Endothelial cell of umbilical vein (primary cell): ENCODE measurements around the gene NDUFA12. TPM values are rescaled to one million over a fixed set of nuclear protein-coding genes. Genes with fewer than 3 reads are reported as not detected.

Source experiments
- BruUV-seq: library from RNA; stranded (reverse); fragments of 400-500 nt; replicated peaks from 2 replicates; lab custom pipeline; 2021; lab: Mats Ljungman, UMichigan
- CTCF ChIA-PET: fragments of 300-600, 350-600 bp; sonication (Branson Sonifier 250); formaldehyde crosslinking; loops from one replicate; lab custom pipeline; 2021; ENCODE audit warnings: antibody characterized with exemption, inconsistent platforms; lab: Charles Lee
- POLR2A ChIA-PET: fragments of 300-600, 350-600 bp; sonication (Branson Sonifier 250); formaldehyde crosslinking; loops from one replicate; lab custom pipeline; 2021; ENCODE audit warnings: antibody characterized with exemption, inconsistent platforms; lab: Charles Lee
- DNase-seq: peaks from one replicate; pipeline ENCODE4 v3.0.0-alpha.2; 2011; ENCODE audit warnings: low read depth, low spot score
- FAIRE-seq: peaks from 2 replicates; lab custom pipeline; 2011; peaks lifted over from hg19 to GRCh38; lab: Jason Lieb, UNC
- H2AFZ ChIP-seq: 2 replicates; pipeline ENCODE4 v1.6.0; 2012; ENCODE audit warnings: low read depth, low read length, control low read depth, inconsistent platforms
- H3K27ac ChIP-seq: 2 replicates; pipeline ENCODE4 v1.5.1; 2011; ENCODE audit warnings: low read depth, mild to moderate bottlenecking, control low read depth, low read length, moderate library complexity; ENCODE audit not compliant: insufficient read depth
- H3K27me3 ChIP-seq, 2 experiments: 2 replicates each; pipeline versions ENCODE4 v1.6.0 to v1.6.1; 2011; ENCODE audit warnings: low read length in 2 of 2, mixed read lengths in 1 of 2; ENCODE audit not compliant: control insufficient read depth in 2 of 2, insufficient read depth in 2 of 2
- H3K36me3 ChIP-seq, 2 experiments: 2 replicates in 1 of 2; 3 replicates in 1 of 2; pipeline ENCODE4 v1.5.1; 2011; ENCODE audit warnings: low read length in 2 of 2, mild to moderate bottlenecking in 1 of 2, moderate library complexity in 1 of 2; ENCODE audit not compliant: control insufficient read depth in 2 of 2, insufficient read depth in 2 of 2; ENCODE audit errors: extremely low read depth in 1 of 2
- H3K4me1 ChIP-seq: 3 replicates; pipeline ENCODE4 v1.5.1; 2011; ENCODE audit warnings: mild to moderate bottlenecking, low read length; ENCODE audit not compliant: control insufficient read depth, insufficient read depth; ENCODE audit errors: extremely low read depth
- H3K4me2 ChIP-seq: 2 replicates; pipeline ENCODE4 v1.6.1; 2011; ENCODE audit warnings: low read length, control low read depth, mixed read lengths; ENCODE audit not compliant: insufficient read depth
- H3K4me3 ChIP-seq, 3 experiments: fragments of 200-600 bp in 1 of 3; sonication (generic), shearing (Covaris generic) in 1 of 3; replicated peaks in 1 of 3; 2 replicates each; pipeline ENCODE4 v1.5.1; 2011 to 2016; ENCODE audit warnings: control low read depth in 3 of 3, low read length in 3 of 3, mild to moderate bottlenecking in 2 of 3, inconsistent platforms in 1 of 3, low read depth in 1 of 3, moderate library complexity in 1 of 3; ENCODE audit not compliant: insufficient read depth in 1 of 3
- H3K79me2 ChIP-seq: 2 replicates; pipeline ENCODE4 v1.6.0; 2012; ENCODE audit warnings: low read length, inconsistent platforms; ENCODE audit not compliant: control insufficient read depth, insufficient read depth
- H3K9ac ChIP-seq: replicated peaks from 2 replicates; pipeline ENCODE3; 2011; ENCODE audit warnings: low read length, control low read depth; ENCODE audit not compliant: insufficient read depth; ENCODE audit errors: extremely low read depth
- H3K9me1 ChIP-seq: replicated peaks from 3 replicates; pipeline ENCODE4 v1.6.0; 2011; ENCODE audit warnings: mild to moderate bottlenecking, low read length; ENCODE audit not compliant: control insufficient read depth, insufficient read depth; ENCODE audit errors: extremely low read depth
- H3K9me3 ChIP-seq: replicated peaks from 2 replicates; pipeline ENCODE4 v1.5.1; 2012; ENCODE audit warnings: low read length, inconsistent platforms; ENCODE audit not compliant: control insufficient read depth, insufficient read depth
- H4K20me1 ChIP-seq: replicated peaks from 2 replicates; pipeline ENCODE3; 2011; ENCODE audit warnings: mild to moderate bottlenecking, low read length; ENCODE audit not compliant: control insufficient read depth, insufficient read depth; ENCODE audit errors: extremely low read depth
- CTCF ChIP-seq, 2 donors: IDR thresholded peaks; 1 replicate in 1 of 2; 2 replicates in 1 of 2; pipeline ENCODE4 v1.5.1; 2011; ENCODE audit warnings: low read length in 2 of 2, mild to moderate bottlenecking in 2 of 2, moderate library complexity in 2 of 2, control low read depth in 1 of 2, inconsistent platforms in 1 of 2, low read depth in 1 of 2; ENCODE audit not compliant: insufficient read depth in 1 of 2; ENCODE audit errors: extremely low read depth in 1 of 2
- FOS ChIP-seq: IDR thresholded peaks from 2 replicates; pipeline ENCODE4 v1.6.1; 2011; ENCODE audit warnings: mild to moderate bottlenecking, low read length, moderate library complexity, borderline replicate concordance; ENCODE audit not compliant: insufficient read depth
- JUN ChIP-seq: IDR thresholded peaks from 2 replicates; pipeline ENCODE4 v1.6.1; 2011; ENCODE audit warnings: borderline replicate concordance, low read depth; ENCODE audit not compliant: insufficient read length, insufficient read depth
- MAX ChIP-seq: IDR thresholded peaks from 2 replicates; pipeline ENCODE4 v1.6.1; 2011; ENCODE audit not compliant: insufficient read depth, insufficient read length
- MYC ChIP-seq: IDR thresholded peaks from one replicate; pipeline ENCODE4 v1.6.1; 2011; ENCODE audit warnings: mild to moderate bottlenecking, low read depth, low read length
- POLR2A ChIP-seq: IDR thresholded peaks from 2 replicates; pipeline ENCODE4 v1.6.1; 2012; ENCODE audit warnings: low read depth, mild to moderate bottlenecking, control low read depth, low read length
- POLR2AphosphoS5 ChIP-seq: IDR thresholded peaks from 2 replicates; pipeline ENCODE4 v1.6.1; 2012; ENCODE audit warnings: low read depth, mild to moderate bottlenecking, control low read depth, low read length, moderate library complexity; ENCODE audit not compliant: insufficient read depth
- dilution Hi-C: fragments of 300-500 bp; cut with MboI; formaldehyde crosslinking; loops from one replicate; pipeline ENCODE4 v1.15.0; 2019; ENCODE audit warnings: low sequenced_read_pairs; ENCODE audit not compliant: extremely low pct_ligation_motif_present
- intact Hi-C: fragments of 100-400 bp; cut with micrococcal nuclease; formaldehyde crosslinking; loops from one replicate; pipeline ENCODE4 v1.10.0; 2022
- polyA plus RNA-seq, 4 experiments: library from polyadenylated mRNA; depleted of rRNA in 3 of 4; stranded (reverse) in 3 of 4; unstranded in 1 of 4; fragments of >200 nt; gene quantifications; 2 replicates each; pipeline versions ENCODE4 v1.2.1 to v1.2.3, GENCODE V29; 2011 to 2012; ENCODE audit warnings: missing spikeins in 1 of 4
- total RNA-seq: library from RNA; stranded (reverse); gene quantifications from 2 replicates; pipeline ENCODE4 v1.2.3, GENCODE V29; 2021

Gene NDUFA12
- total and polyA plus RNA-seq, 2 donors (not counting 3 experiments of a cell fraction or from before 2014, with no cell fraction given), result 126 to 184 TPM

- H3K4me1 ChIP-seq, result peaks cover 13% of the 10 kb centered on the region
- no peak overlapping the region for H3K4me2 ChIP-seq
- BruUV-seq, result no TSS peak
- no peaks in the 10 kb centered on the region for H3K9me3 ChIP-seq
- H3K27ac ChIP-seq, result no peak overlapping the region
- H3K4me3 ChIP-seq, result no peak overlapping the region
- H4K20me1 ChIP-seq, result no peaks in the 10 kb centered on the region
- no peak for TF ChIP-seq FOS
- TF ChIP-seq POLR2A, result no peak
- TF ChIP-seq POLR2AphosphoS5, result no peak
- no peak for TF ChIP-seq JUN
- no peak for TF ChIP-seq CTCF (IDR thresholded peaks at IDR 0.05; ENCODE audit: extremely low read depth in 1 of 2, insufficient read depth in 1 of 2, low read depth in 1 of 2, low read length in 2 of 2)
- no peak for TF ChIP-seq MAX
- TF ChIP-seq MYC, result no peak
- intact Hi-C loops (no loop called here), dilution Hi-C loops (no loop called here)
- H3K9me1 ChIP-seq, result no peaks in the 10 kb centered on the region
- FAIRE-seq (no peak), DNase-seq (no peak)
- H3K79me2 ChIP-seq, result no peaks in the 10 kb centered on the region
- H3K9ac ChIP-seq, result no peak overlapping the region
- ChIA-PET POLR2A (no interaction called here), CTCF (interaction anchor here (1.6 kb wide), 1 partner anchor 10 kb away, joined by 3 read pairs; no protein-coding TSS in a partner anchor)
- no peaks in the 10 kb centered on the region for H3K36me3 ChIP-seq
- no peak overlapping the region for H2AFZ ChIP-seq
- H3K27me3 ChIP-seq, result no peaks in the 10 kb centered on the region
Observed at GRCh38 chr12:94942663-94943062, 60.8 kb downstream of the NDUFA12 start.
